ENCODE results near the gene KMT2C. TPM values are rescaled to one million over a fixed set of nuclear protein-coding genes. Genes with fewer than 3 reads are reported as not detected.

The KMT2C gene
- total and polyA plus RNA-seq, 9 donors: 14.0 to 109 (median 74.0) TPM

DNA sequence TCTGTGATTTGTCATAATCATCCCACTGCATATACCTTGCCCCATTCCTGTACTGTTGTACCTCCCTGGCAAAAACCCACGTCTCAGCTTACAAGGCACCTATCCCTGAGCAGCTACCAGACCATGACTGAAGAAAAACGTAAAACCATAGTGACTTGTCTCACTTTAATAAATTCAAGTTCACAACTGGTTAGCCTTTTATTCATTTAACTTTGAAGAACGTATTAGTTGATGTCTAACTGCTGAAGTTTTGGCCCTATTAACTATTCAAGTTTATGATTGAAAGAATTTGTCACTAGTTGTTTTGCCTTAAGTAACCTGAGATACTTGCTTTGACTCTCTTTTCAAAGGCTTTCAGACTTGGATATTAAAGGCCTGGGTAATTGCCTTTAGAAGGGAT lies 350.7 kb downstream of the KMT2C start:
- Histone ChIP-seq H3K27ac (no peak overlapping the region), H3K27me3 (no peaks in the 10 kb centered on the region), H3K36me3 (no peaks in the 10 kb centered on the region), H3K9me3 (peaks cover 0 to 5% of the 10 kb centered on the region in 2 donors), H3K4me1 (ENCODE audit: insufficient read depth) (no peaks in the 10 kb centered on the region), H3K4me3 (no peak overlapping the region)
- DNase-seq: no peak
- intact Hi-C loops (cut with DNase I): no loop called here
- WGBS, 3 donors: 93 to 97% (median 96%) methylated on average over 3 of the region's 3 CpGs
- no peak for TF ChIP-seq EP300 (IDR thresholded peaks at IDR 0.05)
- no peak for TF ChIP-seq POLR2A (IDR thresholded peaks at IDR 0.05)
- TF ChIP-seq, protein P1, sequence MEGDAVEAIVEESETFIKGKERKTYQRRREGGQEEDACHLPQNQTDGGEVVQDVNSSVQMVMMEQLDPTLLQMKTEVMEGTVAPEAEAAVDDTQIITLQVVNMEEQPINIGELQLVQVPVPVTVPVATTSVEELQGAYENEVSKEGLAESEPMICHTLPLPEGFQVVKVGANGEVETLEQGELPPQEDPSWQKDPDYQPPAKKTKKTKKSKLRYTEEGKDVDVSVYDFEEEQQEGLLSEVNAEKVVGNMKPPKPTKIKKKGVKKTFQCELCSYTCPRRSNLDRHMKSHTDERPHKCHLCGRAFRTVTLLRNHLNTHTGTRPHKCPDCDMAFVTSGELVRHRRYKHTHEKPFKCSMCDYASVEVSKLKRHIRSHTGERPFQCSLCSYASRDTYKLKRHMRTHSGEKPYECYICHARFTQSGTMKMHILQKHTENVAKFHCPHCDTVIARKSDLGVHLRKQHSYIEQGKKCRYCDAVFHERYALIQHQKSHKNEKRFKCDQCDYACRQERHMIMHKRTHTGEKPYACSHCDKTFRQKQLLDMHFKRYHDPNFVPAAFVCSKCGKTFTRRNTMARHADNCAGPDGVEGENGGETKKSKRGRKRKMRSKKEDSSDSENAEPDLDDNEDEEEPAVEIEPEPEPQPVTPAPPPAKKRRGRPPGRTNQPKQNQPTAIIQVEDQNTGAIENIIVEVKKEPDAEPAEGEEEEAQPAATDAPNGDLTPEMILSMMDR (IDR thresholded peaks at IDR 0.05): no peak

Small RNA genes lying within 50 kb of the gene (small RNA-seq; reads per million reads assigned to genes)
- gene AC104692.1 (not detected), gene AC104692.2 (not detected), gene RF00019 (not detected)

Other genes starting within 250 kb of the KMT2C start
- 1 to 10 TPM in 1 of 7 donors, under 1 TPM in 6; 0.25 to 1.7 (median 0.92) TPM for gene XRCC2, start 240.1 kb upstream of the KMT2C start, total RNA-seq
- gene XRCC2, start 240.1 kb upstream of the KMT2C start, polyA plus RNA-seq: under 1 TPM; 0.57 to 0.69 TPM